Activated CD4-positive, CD25-positive, alpha-beta regulatory T cell (primary cell): Measurements from ENCODE around the gene CRADD.
"Not testable (repeated sequence)": the region's sequence is repeated elsewhere in the genome, so short reads cannot be mapped to it uniquely, and the experiment has no call there.

Experiments used
- DNase-seq, 4 experiments: peaks; one replicate each; lab custom pipeline; 2025; lab: John Stamatoyannopoulos, UW

Gene CRADD

DNA sequence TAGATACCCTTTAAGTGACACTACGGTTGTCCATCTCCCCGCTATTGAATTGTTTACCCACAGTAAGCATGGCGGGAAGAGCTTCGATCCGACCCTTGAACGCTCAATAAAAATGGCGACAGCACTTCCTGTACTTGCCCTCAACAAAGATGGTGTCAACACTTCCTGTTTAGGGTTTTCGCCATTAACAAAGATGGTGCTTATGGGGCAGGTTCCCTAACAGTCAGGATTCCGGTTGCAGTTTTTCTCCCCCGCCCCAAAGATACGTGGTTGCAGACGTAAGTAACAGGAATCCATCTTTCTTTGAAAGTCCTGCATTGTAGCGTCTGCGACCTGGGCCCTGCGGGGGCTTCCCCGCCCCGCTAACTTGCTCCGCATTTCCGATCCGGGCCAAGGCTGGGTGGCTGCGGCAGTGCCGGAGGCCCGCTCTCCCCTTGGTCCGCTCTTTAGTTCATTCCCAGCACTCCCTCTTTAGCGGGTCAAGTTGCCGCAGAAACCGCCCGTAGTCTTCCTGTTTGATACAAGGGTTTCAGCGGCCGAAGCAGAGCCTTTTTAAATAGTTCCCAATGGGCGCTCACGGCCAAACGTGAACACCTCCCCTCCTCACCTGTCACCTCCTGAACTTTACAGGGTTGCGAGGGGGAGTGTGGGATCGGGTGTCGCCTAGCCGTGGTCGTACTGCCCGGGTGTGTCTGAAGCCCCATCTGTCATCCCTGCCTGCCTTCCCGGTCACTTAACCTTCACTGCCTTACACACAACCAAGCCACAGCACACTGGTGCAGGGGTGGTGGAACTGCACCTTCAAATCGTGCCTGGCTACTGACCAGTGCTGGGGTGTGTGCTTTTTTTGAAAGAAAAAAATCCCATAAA lies at the start of gene CRADD:
CRADD (plus strand) TSS at position 181 of the 870 bp plus-strand sequence.
- DNase-seq, result peak; percentile 38 to 67 (median 59)

DNA sequence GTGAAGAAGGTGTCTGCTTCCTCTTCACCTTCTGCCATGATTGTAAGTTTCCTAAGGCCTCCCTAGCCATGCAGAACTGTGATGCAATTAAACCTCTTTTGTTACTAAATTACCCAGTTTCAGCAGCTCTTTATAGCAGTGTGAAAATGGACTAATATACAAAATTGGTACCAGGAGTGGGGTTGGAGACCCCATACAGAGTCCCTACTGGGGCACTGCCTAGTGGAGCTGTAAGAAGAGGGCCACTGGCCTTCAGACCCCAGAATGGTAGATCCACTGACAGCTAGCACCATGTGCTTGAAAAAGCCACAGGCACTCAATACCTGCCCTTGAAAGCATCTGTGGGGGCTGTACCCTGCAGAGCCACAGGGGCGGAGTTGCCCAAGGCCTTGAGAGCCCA lies 44.8 kb upstream of the CRADD start:
- no peak for DNase-seq

DNA sequence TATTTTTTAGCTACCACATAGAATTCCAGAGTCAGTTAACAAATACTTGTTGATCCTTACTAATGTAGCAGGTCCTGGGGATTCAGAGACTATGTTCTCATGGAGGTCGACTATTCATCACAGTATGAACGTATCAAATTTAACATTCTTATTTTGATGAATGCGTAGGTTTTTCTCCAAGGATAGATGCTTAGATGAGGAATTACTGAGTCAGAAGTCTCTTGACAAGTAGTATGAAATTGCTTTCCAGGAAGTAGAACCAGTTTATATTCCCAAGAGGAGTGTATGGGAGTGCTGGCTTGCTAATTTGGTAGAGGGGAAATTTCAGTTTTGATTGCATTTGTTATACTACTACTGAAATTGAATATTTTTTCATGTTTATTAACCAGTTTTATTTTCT lies 42.8 kb upstream of the CRADD start:
- no peak for DNase-seq

DNA sequence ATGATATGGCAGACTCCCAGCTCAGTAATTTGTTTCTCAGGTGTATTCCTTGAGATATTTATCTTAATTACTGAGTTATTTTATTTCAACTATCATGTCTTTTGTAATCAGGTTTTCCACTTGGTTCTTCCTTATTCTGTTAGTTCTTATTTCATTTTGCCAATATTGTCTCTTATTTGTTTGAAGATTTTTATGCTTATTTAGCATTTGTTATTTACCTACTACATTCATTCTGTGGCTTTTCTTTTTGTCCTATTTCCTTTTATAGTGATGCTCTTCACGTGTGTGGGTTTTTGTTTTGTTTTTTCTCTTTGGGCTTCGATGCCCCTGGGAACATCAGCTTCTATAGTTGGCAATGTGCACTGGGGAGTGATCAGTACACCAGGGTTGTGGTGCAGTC lies 40.5 kb upstream of the CRADD start:
- DNase-seq, result no peak

DNA sequence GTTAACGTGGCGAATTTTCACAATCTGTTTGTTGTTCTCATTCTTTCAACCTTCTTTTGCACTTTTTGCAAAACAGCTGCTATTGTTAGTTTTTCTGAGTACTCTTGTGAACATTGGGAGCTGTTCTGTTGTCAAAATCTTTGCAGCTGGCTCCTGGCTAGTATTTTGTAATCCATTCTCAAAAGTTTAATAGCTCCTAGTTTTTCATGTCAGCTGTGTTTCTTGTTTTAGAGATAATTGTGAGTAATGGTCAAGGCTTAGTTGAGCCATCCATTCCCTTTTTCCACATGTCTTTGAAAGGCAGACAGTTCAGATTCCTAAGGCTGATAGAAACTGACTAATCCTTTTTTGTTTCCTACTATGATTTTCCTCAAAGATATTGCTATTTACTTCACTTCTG lies 39.1 kb upstream of the CRADD start:
- no peak for DNase-seq

DNA sequence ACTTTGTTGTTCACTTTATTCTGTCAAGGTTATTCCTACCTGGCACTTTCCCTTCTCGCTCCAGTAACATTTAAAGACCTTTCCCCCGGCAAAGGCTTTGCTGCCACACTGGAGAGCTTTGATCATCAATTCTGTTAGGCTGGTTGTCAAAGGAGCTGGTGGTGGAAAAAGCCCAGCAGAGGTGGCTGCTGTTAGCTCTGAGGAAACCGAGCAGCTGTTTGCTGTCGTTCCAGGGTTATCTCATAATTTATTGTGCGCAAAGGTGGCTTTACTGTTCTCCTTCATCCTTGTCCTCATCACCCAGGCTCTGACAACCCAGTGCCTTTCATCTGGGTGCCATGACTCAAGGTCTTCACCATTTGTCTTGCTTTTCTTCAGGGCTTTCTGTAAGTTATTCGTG lies 38.2 kb upstream of the CRADD start:
- no peak for DNase-seq

DNA sequence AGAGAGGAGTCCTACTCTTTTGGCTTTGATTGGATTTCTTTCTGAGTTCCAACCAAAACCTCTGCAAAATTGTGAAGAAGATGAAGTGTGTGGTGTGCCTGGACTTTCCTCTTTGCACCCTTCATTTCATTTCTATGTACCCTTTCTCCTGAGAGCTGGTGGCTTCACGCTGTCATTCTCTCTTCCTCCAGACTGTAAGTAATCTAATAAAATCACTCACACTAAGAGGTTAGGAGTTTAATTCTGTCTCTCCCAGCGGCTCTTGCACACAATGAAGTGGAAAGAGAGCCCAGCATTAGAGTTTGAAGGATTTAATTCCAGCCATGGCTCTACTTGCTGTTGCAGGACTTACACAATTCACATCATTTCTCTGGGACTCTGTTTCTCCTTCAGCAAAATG lies 37.8 kb upstream of the CRADD start:
- no peak for DNase-seq

DNA sequence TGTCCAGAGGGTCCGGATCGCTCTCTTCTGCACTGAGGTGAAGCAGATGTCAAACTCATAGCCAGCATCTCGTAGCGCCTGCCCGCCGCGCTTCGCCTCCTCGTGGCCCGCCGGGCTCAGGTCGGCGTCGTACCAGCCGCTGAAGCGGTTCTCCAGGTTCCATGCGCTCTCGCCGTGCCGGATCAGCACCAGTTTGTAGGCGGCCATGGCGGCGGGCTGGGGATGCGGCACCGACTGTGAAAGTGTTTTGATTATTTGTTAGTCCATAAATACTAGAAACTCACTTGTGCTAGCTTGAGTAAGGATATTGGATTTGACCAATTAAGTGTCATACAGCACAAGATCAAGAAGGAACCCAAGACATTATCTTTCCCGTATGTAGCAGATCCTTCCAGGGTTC lies 35.8 kb upstream of the CRADD start:
- not testable (repeated sequence) for DNase-seq

DNA sequence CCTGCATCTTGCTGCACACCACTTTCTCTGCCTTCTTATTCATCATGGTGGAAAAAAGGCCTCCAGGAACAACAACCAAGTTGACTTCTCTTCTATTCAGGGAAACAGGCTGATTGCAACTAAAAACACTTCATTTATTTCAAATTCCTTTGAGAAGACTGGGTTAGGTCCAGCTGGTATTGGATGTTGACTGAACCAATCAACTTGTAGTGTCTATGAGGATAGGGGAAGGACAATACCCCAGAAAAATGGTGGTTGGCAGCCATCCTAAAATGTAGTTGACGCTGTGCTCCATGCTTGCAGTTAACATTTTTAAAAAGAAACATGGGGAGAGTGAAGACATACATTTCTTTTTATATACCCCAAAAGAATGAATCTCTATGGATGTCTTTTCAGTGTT lies 34.4 kb upstream of the CRADD start:
- no peak for DNase-seq

DNA sequence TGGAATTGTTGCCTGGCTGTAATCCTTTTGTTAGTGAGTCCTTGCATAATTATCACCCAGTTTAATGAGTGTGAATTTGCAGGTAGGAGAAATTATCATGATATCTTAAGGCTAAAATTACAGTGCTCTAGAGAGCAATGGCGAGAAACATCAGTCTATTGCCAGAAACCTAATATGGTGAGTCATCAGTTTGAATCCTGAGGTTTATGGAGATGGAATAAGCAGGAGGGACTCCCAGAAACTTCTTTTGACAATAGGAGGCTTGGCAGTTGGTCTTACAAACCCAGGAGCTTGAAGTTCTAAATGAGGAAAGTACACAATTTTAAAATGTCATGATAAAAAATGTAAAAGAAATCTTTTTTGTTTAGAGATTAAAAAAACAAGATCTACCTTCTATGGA lies 31.5 kb upstream of the CRADD start:
- no peak for DNase-seq

DNA sequence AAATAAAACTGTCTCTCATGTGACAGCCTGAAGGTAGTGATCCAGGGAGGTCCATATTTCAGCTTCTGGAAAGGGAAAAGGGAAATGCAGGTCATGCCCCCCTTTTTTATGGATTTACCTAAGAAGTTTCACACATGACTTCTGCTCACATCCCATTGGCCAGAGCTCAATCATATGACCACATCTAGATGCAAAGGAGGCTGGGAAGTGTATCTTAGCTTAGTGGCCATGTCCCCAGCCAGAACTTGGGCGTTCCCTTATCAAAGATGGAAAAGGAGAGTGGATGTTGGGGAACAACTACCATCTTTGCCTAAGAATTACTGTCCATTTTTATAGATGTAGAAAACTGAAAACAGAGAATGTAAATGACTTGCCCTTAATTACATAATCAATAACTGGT lies 26.5 kb upstream of the CRADD start:
- no peak for DNase-seq

DNA sequence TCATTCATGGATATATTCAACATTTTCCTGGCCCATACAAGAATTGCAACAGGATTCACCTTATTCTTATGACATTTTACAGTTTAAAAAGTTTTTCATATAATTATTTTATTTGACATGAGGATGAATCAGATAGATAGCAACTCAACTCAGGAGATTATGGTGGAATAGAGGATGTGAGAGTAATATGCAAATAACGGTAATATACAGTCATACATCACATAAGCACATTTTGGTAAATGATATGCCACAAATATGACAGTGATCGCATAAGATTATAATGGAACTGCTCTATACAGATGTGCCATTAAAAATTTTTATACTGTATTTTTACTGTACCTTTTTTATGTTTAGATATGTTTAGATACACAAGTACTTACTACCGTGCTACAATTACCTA lies 24.1 kb upstream of the CRADD start:
- no peak for DNase-seq

DNA sequence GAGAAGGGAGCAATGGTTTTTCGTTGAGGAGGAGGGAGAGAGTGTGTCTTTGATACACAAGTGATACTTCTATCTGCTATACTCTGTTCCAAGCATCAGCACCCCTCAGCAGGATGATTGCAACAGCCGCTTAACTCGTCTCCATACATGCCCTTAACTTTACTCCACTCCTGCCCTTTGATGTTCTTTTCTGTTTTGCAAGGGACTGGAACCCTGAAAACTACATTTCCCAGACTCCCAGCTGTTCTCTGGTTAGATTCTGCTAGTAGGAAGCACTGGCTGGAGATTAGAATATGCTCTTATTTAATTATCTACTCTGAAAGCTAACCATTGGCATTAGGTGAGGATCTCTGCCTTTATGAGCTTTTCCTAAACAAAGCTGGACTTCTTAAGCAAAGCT lies 23.5 kb upstream of the CRADD start:
- DNase-seq, result no peak

DNA sequence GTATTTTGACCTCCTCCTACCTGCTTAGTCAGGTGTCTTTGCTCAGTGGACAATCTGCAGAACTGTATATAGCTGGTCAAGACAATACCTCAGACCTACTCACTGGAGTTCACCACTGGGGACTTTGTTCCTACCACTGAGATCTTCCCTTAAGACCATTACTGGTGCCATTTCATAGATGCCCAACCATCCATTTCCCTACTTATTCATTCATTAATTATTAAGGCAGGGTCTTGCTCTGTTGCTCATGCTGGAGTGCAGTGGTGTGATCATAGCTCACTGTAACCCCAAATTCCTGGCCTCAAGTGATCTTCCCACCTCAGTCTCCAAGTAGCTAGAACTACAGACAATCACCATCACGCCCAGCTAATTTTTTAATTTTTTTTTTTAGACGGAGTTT lies 22.8 kb upstream of the CRADD start:
- DNase-seq, result no peak

DNA sequence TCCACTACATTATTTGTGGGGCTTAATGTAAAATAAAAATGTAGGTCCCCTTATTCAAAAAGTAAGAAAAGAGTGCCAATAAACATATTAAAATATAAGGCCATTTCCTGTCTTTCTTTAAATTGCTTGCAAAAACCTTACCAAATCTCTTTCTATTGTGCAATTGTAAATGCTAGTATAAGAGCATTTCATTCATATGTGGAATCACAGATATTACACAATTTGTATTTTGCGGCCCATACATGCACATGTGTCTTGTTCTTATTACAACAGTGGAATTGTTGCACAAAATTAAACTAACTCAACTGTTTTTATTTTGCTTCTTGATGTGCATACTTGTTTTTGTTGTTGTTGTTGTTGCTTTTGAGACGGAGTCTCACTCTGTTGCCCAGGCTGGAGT lies 20.1 kb upstream of the CRADD start:
- DNase-seq, result no peak

DNA sequence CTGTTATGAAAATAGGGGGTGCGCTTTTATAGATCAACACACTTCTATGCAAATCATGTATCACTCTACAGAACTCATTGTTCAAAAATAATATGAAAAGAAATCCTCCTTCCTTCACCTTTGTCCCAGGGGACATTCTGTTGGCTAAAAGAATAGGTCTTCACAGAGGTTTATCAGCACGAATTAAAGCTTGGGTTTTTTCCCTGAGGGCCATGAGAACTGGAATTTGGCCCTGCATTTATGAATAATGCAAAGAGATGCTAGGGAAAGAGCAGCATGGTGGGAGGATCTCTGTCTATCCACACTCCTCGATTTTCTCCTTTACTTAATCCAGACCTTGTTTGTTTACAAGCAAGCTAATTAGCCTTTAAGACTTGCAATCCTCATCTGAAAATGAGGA lies 16.2 kb upstream of the CRADD start:
- DNase-seq, result no peak

DNA sequence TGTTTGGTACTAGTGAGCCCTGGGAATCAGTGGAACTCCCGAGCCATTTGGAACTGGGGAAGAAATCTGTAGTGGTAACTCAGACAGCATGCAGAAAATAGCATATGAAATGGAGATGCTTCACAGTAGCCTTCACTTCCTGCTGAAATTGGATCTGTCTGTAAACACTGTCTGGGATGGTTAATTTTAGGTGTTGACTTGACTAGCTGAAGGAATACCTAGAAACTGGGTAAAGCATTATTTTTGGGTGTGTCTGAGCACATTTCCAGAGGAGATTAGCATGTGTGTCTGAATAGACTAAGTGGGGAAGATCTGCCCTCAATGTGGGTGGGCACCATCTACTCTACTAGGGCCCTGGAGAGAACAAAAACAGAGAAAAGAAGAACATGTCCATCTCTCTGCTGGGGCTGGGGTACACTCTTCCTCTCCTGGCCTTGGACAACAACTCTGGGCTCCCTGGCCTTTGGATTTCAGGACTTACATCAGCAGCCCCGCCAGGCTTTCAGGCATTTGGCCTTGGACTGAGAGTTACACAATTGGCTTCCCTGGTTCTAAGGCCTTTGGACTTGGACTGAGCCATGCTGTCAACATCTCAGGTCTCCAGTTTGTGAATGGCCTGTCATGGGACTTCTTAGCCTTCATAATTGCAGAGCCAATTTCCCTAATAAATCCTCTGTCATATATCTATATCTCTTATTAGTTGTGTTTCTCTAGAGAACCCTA lies 14.0 kb upstream of the CRADD start:
- no peak for DNase-seq

DNA sequence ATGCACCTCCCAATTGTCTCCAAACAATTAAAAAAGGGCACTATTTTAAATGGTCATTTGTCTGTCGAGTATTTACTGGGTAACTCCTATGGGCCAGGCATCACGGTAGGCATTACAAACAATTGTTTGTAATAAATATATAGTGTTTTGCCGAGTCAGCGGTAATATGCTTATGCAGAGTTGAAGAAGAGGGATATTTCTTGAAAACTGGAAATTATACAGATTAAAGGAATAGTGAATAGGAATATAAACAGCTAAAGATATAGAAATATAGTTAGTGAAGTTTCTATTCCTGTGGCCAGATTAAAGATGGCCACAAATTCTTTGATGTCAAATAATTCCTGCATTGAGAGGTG lies 13.5 kb upstream of the CRADD start:
- no peak for DNase-seq

DNA sequence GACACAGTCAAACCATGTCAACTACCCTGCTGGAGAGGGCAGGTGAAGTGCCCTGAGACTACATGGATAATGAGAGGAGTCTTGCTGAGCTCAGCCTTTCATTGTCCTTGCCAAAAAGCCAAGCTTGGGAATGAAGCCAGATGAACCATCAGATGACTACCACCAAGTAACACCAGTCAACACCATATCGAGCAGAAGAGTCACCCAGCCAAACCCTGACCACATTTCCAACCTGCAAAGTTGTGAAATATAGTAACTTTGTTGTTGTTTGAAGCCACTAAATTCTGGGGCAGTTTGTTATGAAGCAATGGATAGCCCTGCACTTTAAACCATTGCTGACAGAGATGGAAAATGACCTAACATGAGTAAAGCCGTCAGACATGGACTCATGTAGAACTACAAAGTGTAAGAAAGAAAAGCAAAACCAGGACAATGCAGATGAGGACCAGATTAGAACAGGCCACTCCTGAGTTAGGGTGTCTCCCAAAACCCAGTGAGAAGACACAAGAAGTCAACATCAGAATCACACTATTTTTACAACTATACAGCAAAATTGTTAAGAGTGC lies 12.5 kb upstream of the CRADD start:
- DNase-seq, result no peak

DNA sequence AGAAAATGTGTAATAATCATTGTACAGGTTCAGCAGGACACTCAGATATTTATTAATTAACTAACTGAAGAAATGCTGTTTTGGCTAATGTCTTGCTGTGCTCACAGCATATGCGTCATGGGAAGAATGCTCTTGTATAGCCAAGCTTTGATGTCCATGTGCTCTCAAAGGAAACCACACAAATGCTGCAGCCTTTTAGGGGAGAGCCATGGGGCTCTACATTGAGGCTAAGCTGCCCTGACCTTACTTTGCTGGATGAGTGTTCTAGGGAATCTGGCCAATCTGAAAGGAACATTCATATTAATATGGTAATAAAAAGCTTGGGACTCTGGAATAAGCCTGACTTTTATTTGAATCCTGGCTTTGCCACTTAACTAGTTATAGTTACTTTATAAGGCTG lies 9.5 kb upstream of the CRADD start:
- DNase-seq, result no peak

DNA sequence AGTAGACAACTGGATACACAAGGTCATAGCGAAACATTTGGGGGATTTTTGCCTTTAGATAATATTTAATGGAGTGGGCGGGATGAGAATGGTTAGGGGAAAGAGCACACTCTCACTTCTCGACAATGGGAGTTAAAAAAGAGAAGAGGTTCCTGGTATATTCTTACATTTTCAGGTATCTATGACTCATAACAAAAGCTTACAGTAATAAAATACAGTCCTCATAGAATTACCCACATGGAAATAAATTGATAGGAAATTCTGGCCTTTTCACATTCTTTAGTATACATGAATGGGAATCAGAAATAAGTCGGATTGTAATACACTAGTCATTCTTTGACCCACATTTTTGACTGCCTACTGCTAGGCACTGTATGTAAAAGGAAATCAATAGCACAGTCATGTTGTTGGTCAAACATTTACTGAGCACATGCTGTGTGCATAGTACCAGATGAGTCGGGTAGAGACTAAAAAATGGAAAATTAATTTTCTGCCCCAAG lies 8.2 kb upstream of the CRADD start:
- DNase-seq, result no peak

DNA sequence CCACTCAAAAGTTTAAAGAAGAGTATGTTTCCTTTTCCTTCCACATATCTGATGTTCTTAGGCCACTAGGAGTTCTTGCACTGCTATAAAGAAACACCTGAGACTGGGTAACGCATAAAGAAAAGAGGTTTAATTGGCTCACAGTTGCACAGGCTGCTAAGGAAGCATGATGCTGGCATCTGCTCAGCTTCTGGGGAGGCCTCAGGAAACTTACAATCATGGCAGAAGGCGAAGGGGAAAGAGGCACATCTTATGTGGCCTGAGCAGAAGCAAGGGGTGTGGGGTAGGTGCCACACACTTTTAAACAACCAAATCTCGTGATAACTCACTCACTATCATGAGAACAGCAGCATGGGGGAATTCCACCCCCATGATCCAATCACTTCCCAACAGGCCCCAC lies 7.7 kb upstream of the CRADD start:
- no peak for DNase-seq

DNA sequence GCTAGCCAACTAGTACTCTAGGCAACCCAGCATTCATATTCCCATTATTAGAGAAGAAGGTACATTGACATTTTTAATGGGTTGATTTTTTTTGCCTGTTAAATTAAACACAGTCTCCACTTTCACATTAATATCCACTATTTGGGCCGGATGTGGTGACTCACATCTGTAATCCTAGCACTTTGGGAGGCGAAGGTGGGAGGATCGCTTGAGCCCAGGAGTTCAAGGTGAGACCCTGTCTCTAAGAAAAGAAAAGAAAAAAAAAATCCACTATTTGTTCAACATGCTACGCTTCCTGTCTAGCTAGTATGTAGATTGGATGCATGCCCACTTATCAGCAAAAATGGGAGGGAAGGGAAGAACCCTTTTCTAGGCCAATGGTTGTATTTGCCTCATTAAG lies 7.1 kb upstream of the CRADD start:
- no peak for DNase-seq
